Mucosa of stomach (tissue), 1 donor: ENCODE results near the gene NR2F1-AS1.

Experiments used
- H3K27me3 ChIP-seq: one replicate; pipeline ENCODE4 v1.7.0; 2013; ENCODE audit warnings: mild to moderate bottlenecking, low read length; ENCODE audit not compliant: control insufficient read depth, insufficient read depth
- H3K36me3 ChIP-seq: one replicate; pipeline ENCODE4 v1.7.0; 2013; ENCODE audit warnings: low read length; ENCODE audit not compliant: control insufficient read depth, insufficient read depth
- H3K4me1 ChIP-seq: one replicate; pipeline ENCODE4 v1.7.0; 2013; ENCODE audit warnings: mild to moderate bottlenecking, low read length; ENCODE audit not compliant: control insufficient read depth, insufficient read depth
- H3K4me3 ChIP-seq: one replicate; pipeline ENCODE4 v1.7.0; 2013; ENCODE audit warnings: low read length
- H3K9ac ChIP-seq: one replicate; pipeline ENCODE4 v1.7.0; 2013; ENCODE audit warnings: mild to moderate bottlenecking, low read length, moderate library complexity
- H3K9me3 ChIP-seq: one replicate; pipeline ENCODE4 v1.7.0; 2013; ENCODE audit warnings: mild to moderate bottlenecking, low read length, moderate library complexity; ENCODE audit not compliant: control insufficient read depth
- donor health status: Pancreatic carcinoma.

Gene NR2F1-AS1

DNA sequence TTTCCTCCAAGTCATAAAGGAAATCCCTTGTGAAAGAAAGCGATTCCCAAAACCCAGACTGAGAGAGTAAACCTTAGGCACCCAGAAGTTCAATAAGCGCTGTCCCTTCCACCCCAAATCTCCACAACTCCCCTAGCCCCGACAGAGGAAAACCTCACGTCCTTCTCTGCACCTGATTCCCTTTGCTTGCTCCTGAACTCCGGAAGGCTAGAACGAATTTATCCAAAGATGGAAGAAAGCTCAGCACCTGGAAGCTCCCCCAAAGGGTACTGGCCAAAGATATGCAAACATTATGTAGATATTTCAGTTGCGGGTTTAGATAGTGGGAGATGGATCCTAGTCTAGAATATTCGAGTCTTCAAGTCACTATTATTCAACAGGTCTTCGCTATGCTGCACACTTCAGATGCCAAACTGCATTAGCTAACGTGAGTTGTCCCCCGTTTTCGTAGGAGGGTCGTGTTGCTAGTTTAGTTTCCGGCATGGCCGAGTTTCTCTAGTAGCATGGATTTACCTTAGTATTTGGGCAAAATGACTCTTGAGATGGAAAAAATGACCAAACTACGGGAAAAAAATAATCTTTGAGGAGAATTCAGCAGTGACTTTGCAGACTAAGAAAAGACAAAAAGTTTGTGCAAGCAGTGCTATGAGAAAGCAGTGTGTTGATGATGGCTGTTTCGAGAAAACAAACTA lies 29.7 kb upstream of the NR2F1-AS1 start:
- peaks cover 81% of the 10 kb centered on the region for H3K27me3 ChIP-seq
- no peaks in the 10 kb centered on the region for H3K36me3 ChIP-seq
- no peaks in the 10 kb centered on the region for H3K9me3 ChIP-seq

DNA sequence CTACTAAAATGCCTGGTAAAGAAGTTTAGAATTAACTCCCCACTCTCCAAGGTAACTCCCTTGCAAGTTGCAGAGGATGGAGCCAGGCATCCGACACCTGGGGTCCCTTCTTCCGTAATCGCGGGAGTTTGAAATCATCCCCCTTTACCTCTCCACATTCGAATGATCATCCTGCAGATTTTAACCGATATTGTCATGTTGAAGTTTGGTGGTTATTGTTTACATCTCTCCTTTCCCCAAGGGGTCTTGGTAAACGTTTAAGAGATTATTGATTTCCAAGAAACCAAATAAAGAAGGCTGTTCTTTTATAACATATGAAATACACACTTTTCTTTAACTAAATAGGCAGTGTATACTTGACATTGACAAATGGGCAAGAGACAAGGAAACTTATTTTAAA lies 28.7 kb upstream of the NR2F1-AS1 start:
- H3K4me1 ChIP-seq, result no peaks in the 10 kb centered on the region
- no peak overlapping the region for H3K9ac ChIP-seq
- peaks cover 90% of the 10 kb centered on the region for H3K27me3 ChIP-seq
- no peaks in the 10 kb centered on the region for H3K36me3 ChIP-seq
- no peak overlapping the region for H3K4me3 ChIP-seq
- no peaks in the 10 kb centered on the region for H3K9me3 ChIP-seq

More for the DNA sequence above, 29.7 kb upstream of the NR2F1-AS1 start:
- no peak overlapping the region for H3K9ac ChIP-seq
- H3K4me1 ChIP-seq, result no peaks in the 10 kb centered on the region
- no peak overlapping the region for H3K4me3 ChIP-seq

DNA sequence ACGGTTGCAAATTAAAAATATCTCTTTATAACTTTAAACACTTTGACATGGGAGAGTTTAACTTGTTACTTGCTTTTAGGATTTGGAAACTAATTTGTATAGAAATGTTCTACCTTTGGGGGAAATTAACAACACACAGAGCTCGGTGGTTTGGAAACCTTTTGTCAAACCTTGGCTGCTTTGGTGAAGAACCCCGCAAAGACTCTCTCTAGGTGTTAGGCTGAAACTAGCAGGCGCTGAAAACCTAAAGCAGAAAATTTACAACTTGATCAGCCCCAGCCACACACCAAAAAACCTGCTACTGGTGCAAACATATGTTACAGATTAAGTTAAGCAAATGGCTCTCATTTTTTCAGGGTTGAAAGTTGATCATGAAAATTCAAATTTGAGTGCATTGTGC lies 27.8 kb upstream of the NR2F1-AS1 start:
- Histone ChIP-seq H3K9ac (no peak overlapping the region), H3K4me1 (peaks cover under 1% of the 10 kb centered on the region), H3K4me3 (no peak overlapping the region), H3K36me3 (no peaks in the 10 kb centered on the region), H3K9me3 (no peaks in the 10 kb centered on the region), H3K27me3 (peaks cover 97% of the 10 kb centered on the region)

DNA sequence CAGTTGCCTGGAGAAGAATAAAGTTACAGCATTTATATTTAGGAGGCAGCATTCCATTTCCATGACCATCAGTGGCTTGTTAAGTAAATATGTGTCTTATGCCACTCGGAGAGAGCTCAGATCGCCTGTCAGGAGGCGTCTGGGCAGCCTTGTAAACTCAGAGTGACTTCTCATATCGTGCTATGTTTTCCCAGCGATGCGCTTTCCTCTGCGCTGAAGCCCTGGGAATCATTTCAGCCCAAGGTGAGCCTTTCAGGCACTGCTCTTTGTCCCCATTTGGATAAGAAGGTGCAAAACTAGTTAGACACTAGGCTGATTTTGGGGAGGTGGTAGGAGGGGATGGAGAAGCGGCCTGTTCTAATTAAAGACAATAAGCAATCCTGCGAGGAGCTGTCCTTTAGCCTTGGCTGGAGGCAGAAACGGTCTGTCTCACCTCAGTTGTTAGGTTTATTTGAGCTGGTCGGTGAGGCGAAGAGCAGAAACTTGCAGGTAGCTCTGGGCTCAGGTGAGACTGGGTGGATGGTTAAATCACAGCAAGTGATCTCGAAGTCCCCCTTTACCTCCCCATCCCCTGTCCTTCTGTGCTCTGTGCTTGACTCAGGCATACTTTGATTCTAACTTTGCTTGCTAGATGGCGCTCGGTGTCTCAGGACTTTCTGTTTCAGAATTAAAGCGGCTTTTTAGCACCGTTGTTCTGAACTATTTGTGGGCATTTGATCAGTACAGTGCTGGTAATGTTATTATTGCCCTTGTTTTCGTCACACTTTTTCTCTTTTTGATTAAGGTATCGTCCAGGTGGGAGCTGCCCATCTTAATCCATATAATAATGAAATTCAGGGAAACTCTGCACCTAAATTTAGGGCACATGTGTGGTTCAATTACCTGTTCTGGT lies 26.6 kb upstream of the NR2F1-AS1 start:
- peaks cover 4% of the 10 kb centered on the region for H3K4me1 ChIP-seq
- no peak overlapping the region for H3K4me3 ChIP-seq
- H3K27me3 ChIP-seq, result peaks cover 97% of the 10 kb centered on the region
- no peaks in the 10 kb centered on the region for H3K9me3 ChIP-seq
- H3K36me3 ChIP-seq, result no peaks in the 10 kb centered on the region
- no peak overlapping the region for H3K9ac ChIP-seq

DNA sequence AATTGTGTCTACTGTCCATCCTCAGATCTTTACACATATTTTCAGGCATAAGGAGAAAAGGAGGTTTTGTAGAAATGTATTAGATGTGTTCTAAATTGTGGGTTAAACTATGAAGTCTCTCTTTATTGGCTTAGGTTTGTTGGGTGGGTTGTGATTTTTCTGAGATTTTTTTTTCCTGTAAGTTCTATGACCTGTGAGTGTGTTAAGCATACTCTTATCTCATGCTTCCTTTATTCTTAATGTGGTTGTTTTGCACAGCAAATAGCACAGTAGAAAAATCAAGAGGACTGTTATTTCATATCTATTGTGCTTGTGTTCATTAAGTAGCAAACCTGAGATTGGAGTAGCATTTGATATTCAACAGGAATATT lies 25.3 kb upstream of the NR2F1-AS1 start:
- Histone ChIP-seq H3K4me1 (peaks cover 4% of the 10 kb centered on the region), H3K4me3 (no peak overlapping the region), H3K27me3 (peaks cover 99% of the 10 kb centered on the region), H3K9ac (no peak overlapping the region), H3K9me3 (no peaks in the 10 kb centered on the region), H3K36me3 (no peaks in the 10 kb centered on the region)

DNA sequence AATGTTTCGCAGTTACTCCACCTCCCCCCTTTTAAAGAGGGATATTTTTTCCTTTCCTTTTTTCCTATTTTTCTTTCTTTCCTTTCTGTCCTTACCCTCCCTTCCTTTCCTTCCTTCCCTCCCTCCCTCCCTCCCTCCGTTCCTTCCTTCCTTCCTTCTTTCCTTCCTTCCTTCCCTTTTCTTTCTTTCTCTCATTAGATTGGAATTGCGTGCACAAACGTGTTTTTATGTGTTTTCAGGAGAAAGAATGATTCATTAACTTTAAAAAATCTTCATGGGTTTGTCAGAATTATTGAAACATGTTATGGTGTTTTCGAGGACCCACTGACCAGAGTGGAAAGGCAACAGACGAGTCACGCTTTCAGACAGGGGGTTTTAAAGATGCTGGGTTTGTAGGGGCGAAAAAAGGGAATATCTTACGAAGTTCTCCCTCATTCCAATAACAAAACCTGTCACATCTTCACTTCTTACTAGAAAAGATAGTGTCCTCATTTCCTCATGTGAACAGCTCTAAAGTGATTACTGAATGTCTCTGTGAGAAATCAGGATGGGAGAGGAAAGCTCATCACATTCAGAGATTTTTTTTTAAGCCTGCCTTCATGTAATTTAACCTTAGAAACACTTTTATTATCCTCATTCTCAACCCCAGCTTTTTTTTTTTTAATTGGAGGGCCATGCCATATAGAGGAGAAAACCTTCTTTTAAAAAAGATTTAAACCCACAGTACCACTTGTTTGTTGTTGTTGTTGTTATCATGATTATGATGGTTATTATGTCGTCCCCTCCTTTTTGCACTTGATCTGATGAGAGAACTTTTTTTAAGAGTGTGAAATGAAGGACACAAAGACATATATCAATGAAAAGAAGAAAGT lies 23.9 kb upstream of the NR2F1-AS1 start:
- Histone ChIP-seq H3K4me3 (no peak overlapping the region), H3K9me3 (no peaks in the 10 kb centered on the region), H3K36me3 (no peaks in the 10 kb centered on the region), H3K27me3 (peaks cover 96% of the 10 kb centered on the region), H3K9ac (no peak overlapping the region), H3K4me1 (peaks cover 4% of the 10 kb centered on the region)

DNA sequence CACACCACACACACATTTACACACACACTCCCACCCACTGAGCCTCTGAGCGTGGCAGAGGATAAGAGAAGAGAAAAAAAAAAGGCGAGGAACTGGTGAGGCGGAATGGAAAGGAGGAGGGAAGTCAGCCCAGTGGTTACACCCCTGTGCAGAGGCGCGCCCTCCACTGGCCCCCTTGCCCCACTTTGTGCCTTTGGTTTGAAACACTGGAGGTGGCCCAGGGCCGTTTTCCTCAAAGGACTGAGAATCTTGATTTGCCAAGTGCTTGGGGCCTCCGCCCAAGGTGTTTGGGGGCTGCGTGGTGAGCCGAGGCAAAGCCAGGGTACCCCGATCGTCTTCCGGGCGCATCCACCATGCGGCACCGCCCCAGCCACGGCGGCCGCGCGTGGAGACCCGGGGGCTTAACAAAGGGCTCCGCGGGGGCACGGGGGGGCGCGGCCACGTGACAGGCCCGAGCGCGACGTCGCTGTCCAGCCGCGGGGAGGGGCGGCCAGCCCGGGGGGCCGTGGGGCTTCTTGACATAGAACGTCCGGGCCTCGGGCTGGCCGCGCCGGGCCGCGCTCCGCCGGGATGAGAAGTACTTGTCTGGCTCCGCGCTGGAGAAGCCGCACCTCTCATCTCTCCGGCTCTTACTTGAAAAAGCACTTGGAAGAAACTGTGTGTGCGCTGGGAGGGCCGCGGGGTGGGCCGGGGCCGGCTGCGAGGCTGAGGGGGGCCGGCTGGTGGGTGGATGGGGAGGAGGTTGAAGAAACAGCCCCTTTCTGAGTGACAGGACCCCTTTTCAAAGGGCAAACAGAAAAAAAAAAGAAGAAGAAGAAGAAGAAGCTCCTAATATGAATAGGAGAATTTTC lies 23.0 kb upstream of the NR2F1-AS1 start:
- Histone ChIP-seq H3K4me1 (peaks cover 4% of the 10 kb centered on the region), H3K9ac (no peak overlapping the region), H3K4me3 (no peak overlapping the region), H3K9me3 (no peaks in the 10 kb centered on the region), H3K36me3 (no peaks in the 10 kb centered on the region), H3K27me3 (peaks cover 96% of the 10 kb centered on the region)

DNA sequence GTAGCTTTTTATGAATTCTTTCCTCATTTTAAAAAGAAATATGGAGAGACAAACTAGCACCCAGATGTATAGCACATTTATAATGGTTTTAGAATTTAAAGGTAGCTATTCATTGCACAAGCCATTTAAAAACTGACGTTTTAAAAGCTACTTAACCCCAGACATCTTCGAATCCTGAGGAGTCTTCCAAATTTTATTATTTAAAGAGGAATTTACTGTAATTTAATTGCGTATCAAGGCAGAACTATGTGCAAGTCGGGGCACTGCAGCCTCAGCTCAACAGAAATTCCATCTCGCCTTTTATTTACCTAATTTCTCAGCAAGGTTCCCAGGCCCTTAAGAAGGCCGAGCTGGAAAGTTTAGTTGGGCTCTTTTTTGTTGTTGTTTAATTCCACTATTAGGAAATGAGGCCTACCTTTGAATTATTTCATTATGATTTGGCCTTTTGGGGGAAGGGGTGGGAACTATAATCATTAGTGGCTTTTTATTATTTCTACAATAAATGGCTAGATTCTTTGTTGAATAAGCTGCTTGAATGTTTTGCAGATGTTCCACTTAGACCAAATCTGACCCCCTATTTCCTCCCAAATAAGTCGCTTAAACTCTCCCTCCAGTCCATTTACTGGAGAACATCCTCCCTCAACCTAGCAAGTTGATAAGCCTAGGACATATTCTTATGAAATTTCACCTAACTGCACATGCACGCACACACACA lies 22.2 kb upstream of the NR2F1-AS1 start:
- H3K27me3 ChIP-seq, result peaks cover 96% of the 10 kb centered on the region
- no peak overlapping the region for H3K9ac ChIP-seq
- H3K9me3 ChIP-seq, result no peaks in the 10 kb centered on the region
- peaks cover 4% of the 10 kb centered on the region for H3K4me1 ChIP-seq
- H3K36me3 ChIP-seq, result no peaks in the 10 kb centered on the region
- no peak overlapping the region for H3K4me3 ChIP-seq

DNA sequence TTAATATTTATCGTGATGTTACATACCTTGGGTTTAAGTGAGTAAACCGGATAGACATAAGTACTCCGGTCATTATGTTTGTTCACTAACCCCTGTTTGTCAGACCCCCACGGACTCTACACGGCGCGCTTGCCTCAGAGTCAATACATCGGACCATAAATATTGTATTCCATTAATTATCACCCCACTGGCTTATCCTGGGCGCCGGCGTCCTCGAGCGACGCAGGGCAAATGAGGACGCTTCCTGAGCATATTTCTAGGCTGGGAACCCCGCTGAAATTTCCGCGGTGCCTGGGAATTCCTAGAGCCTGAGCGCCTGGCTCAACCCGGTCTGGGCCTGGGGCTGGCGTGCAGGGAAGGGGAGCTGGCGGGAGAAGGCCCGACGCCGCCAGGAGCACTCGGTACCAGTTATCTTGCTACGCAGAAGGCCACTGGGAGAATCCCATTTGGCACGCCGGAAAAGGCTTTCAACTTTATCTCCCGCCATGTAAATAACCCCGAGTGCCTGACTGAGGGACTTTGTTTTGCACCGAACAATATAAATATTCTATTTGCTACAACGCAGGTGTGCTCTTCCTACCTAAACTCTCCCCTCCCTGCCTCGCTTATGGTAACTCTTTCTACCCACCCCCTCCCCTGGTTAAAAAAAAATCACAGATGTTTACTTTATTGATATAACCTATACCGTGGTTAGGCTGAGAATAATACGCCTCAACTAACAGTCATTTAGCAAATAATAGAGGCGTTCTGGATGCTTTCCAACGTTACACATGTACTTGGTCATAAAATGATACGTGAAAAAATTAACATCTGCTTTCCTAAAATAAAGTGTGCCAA lies 21.4 kb upstream of the NR2F1-AS1 start:
- H3K9me3 ChIP-seq, result no peaks in the 10 kb centered on the region
- peaks cover 96% of the 10 kb centered on the region for H3K27me3 ChIP-seq
- no peak overlapping the region for H3K9ac ChIP-seq
- H3K36me3 ChIP-seq, result no peaks in the 10 kb centered on the region
- no peak overlapping the region for H3K4me3 ChIP-seq
- H3K4me1 ChIP-seq, result peaks cover 4% of the 10 kb centered on the region

DNA sequence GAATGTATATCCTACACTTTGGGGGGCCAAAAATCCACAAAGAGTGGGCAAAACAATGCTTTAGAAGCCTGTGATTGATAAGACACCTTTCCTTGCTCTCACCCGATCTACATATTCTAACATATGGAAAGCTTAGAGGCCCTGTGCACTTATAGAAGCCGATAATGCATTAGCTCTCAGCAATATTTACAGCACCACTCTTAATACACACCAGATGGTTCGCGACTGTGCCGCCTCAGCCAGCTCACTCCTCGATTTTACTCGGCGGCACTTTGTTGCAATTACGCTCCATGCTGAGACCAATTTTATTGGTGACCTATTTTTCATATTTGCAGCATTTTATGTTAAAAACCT lies 20.8 kb upstream of the NR2F1-AS1 start:
- H3K9me3 ChIP-seq, result no peaks in the 10 kb centered on the region
- H3K27me3 ChIP-seq, result peaks cover 97% of the 10 kb centered on the region
- no peak overlapping the region for H3K4me3 ChIP-seq
- no peaks in the 10 kb centered on the region for H3K36me3 ChIP-seq
- H3K4me1 ChIP-seq, result peaks cover 4% of the 10 kb centered on the region
- no peak overlapping the region for H3K9ac ChIP-seq
